Bronchial epithelial cell (primary cell): Measurements from ENCODE around the gene RASGRP3. TPM values are rescaled to one million over a fixed set of nuclear protein-coding genes. Genes with fewer than 3 reads are reported as not detected.

Experiments
- DNase-seq: peaks from one replicate; pipeline ENCODE4 v3.0.0-alpha.2; 2010; ENCODE audit warnings: low read depth
- FAIRE-seq: peaks from 2 replicates; lab custom pipeline; 2011; peaks lifted over from hg19 to GRCh38; lab: Jason Lieb, UNC
- H3K27me3 ChIP-seq: 2 replicates; pipeline ENCODE4 v1.5.1; 2011; ENCODE audit warnings: low read length; ENCODE audit not compliant: control insufficient read depth, insufficient read depth
- H3K36me3 ChIP-seq: 2 replicates; pipeline ENCODE4 v1.5.1; 2011; ENCODE audit warnings: low read length; ENCODE audit not compliant: control insufficient read depth, insufficient read depth
- H3K4me3 ChIP-seq: 2 replicates; pipeline ENCODE4 v1.5.1; 2011; ENCODE audit warnings: mild to moderate bottlenecking, low read depth, low read length, control low read depth
- CTCF ChIP-seq: IDR thresholded peaks from 2 replicates; pipeline ENCODE4 v1.5.1; 2011; ENCODE audit warnings: mild to moderate bottlenecking, moderate library complexity, low read length, control low read depth, inconsistent platforms; ENCODE audit not compliant: insufficient read depth, severe bottlenecking
- total RNA-seq: library from RNA; depleted of rRNA; stranded (reverse); fragments of >200 nt; gene quantifications from 2 replicates; pipeline ENCODE4 v1.2.1, GENCODE V29; 2014

The RASGRP3 gene
- total RNA-seq, 1 donor from 2014 or later: 0.79 TPM

- TF ChIP-seq CTCF: no peak
- H3K36me3 ChIP-seq: no peaks in the 10 kb centered on the region
- no peak for FAIRE-seq
- no peaks in the 10 kb centered on the region for H3K27me3 ChIP-seq
- H3K4me3 ChIP-seq: no peak overlapping the region
- no peak for DNase-seq
Observed at GRCh38 chr2:33541243-33541642, 64.8 kb downstream of the RASGRP3 start.

GRCh38 chr2:33550206-33550605 is 73.8 kb downstream of the RASGRP3 start:
- no peak for FAIRE-seq
- H3K36me3 ChIP-seq: no peaks in the 10 kb centered on the region

GRCh38 chr2:33552758-33553461 is 76.5 kb downstream of the RASGRP3 start:
- no peak for TF ChIP-seq CTCF
- DNase-seq (no peak), FAIRE-seq (no peak)
- no peaks in the 10 kb centered on the region for H3K36me3 ChIP-seq
- no peaks in the 10 kb centered on the region for H3K27me3 ChIP-seq
- no peak overlapping the region for H3K4me3 ChIP-seq

More at GRCh38 chr2:33550206-33550605, 73.8 kb downstream of the RASGRP3 start:
- no peak for DNase-seq
- TF ChIP-seq CTCF: no peak
- Histone ChIP-seq H3K4me3 (no peak overlapping the region), H3K27me3 (no peaks in the 10 kb centered on the region)

- no peak for DNase-seq
- FAIRE-seq: no peak
- no peak for TF ChIP-seq CTCF
Observed at GRCh38 chr2:33555681-33556080, 79.2 kb downstream of the RASGRP3 start.

GRCh38 chr2:33559328-33559727 is 82.9 kb downstream of the RASGRP3 start:
- Histone ChIP-seq H3K36me3 (no peaks in the 10 kb centered on the region), H3K4me3 (no peak overlapping the region), H3K27me3 (no peaks in the 10 kb centered on the region)
- no peak for DNase-seq
- FAIRE-seq: no peak
- no peak for TF ChIP-seq CTCF

More at GRCh38 chr2:33555681-33556080, 79.2 kb downstream of the RASGRP3 start:
- Histone ChIP-seq H3K4me3 (no peak overlapping the region), H3K36me3 (no peaks in the 10 kb centered on the region), H3K27me3 (no peaks in the 10 kb centered on the region)

- H3K36me3 ChIP-seq: no peaks in the 10 kb centered on the region
- TF ChIP-seq CTCF: no peak
- H3K27me3 ChIP-seq: no peaks in the 10 kb centered on the region
- no peak overlapping the region for H3K4me3 ChIP-seq
- FAIRE-seq (no peak), DNase-seq (no peak)
Observed at GRCh38 chr2:33560017-33560416, 83.6 kb downstream of the RASGRP3 start.
